DND-41 (cell line): ENCODE data around the gene TVP23C.

ENCODE experiments used
- CTCF ChIP-seq: IDR thresholded peaks from 2 replicates; pipeline ENCODE4 v1.5.1; 2012; ENCODE audit warnings: borderline replicate concordance, low read length, moderate library complexity, mild to moderate bottlenecking; ENCODE audit not compliant: poor library complexity, severe bottlenecking; ENCODE audit errors: extremely low read depth
- EZH2 ChIP-seq: IDR thresholded peaks from 3 replicates; pipeline ENCODE4 v1.6.1; 2012; ENCODE audit warnings: borderline replicate concordance, low read depth, mild to moderate bottlenecking, moderate library complexity, low read length, inconsistent platforms; ENCODE audit not compliant: severe bottlenecking

DNA sequence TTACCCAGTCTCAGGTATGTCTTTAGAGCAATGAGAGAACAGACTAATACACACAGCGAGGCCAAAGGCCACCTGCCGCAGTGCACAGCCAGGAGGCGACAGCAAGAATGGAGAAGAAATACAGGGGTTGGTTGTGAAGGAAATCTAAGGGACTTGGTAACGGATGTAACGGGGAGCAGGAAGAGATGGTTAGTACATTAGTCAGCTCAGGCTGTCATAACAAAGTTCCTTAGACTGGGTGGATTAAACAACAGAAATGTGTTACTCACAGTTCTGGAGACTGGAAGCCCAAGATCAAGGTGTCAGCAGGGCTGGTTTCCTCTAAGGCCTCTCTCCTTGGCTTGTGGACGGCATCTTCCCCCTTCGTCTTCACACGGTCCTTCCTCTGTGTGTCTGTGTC lies 47.1 kb downstream of the TVP23C start:
- TF ChIP-seq CTCF (no peak), EZH2 (no peak)
